Vagina (tissue), 2 donors: Measurements from ENCODE around the gene LIN9. TPM values are rescaled to one million over a fixed set of nuclear protein-coding genes. Genes with fewer than 3 reads are reported as not detected.
A peak's percentile ranks its signal among the peaks of the same experiment; 100 is the strongest.

Experiments used
- DNase-seq, 2 donors: peaks; one replicate each; pipeline ENCODE4 v3.0.0-alpha.2; 2017; ENCODE audit errors: extremely low spot score in 2 of 2
- H3K27ac ChIP-seq: fragments of 200-600 bp; sonication (generic); one replicate; pipeline ENCODE4 v1.5.1; 2019
- H3K27me3 ChIP-seq: fragments of 200-600 bp; sonication (generic); one replicate; pipeline ENCODE4 v1.5.1; 2019
- H3K36me3 ChIP-seq, 2 donors: fragments of 200-600 bp; sonication (generic); one replicate each; pipeline ENCODE4 v1.5.1; 2017 to 2019
- H3K4me1 ChIP-seq: fragments of 200-600 bp; sonication (generic); one replicate; pipeline ENCODE4 v1.5.1; 2019
- H3K4me3 ChIP-seq, 2 donors: fragments of 200-600 bp; sonication (generic); 1 replicate in 1 of 2; 2 replicates in 1 of 2; pipeline ENCODE4 v1.5.1; 2016 to 2019
- H3K9me3 ChIP-seq: fragments of 200-600 bp; sonication (generic); one replicate; pipeline ENCODE4 v1.5.1; 2019
- CTCF ChIP-seq, 3 experiments: fragments of 450-650 bp in 2 of 3; fragments of 200-600 bp in 1 of 3; sonication (generic) in 1 of 3; IDR thresholded peaks; one replicate each; pipeline ENCODE4 v1.5.1; 2017 to 2019; ENCODE audit warnings: antibody characterized with exemption in 3 of 3, mild to moderate bottlenecking in 2 of 3, moderate library complexity in 2 of 3
- POLR2A ChIP-seq, 2 donors: fragments of 450-650 bp; IDR thresholded peaks; one replicate each; pipeline ENCODE4 v1.6.1; 2017; ENCODE audit warnings: antibody characterized with exemption in 2 of 2, mild to moderate bottlenecking in 2 of 2, moderate library complexity in 2 of 2
- POLR2AphosphoS5 ChIP-seq, 2 donors: sonication (generic); formaldehyde crosslinking; IDR thresholded peaks; one replicate each; pipeline ENCODE4 v1.9.0; 2017; ENCODE audit warnings: antibody characterized with exemption in 2 of 2, mild to moderate bottlenecking in 2 of 2, low read depth in 1 of 2; ENCODE audit not compliant: insufficient read depth in 1 of 2
- intact Hi-C: fragments of 100-400 bp; cut with DNase I; formaldehyde crosslinking; loops from one replicate; pipeline ENCODE4 v1.15.1; 2023
- total RNA-seq: library from RNA; depleted of rRNA; stranded (reverse); fragments of >200 nt; gene quantifications from one replicate; pipeline ENCODE4 v1.2.3, GENCODE V29; 2016

The LIN9 gene
- total RNA-seq, 1 donor from 2014 or later, result 3.9 TPM

GRCh38 chr1:226308166-226308722 lies 720 bp downstream of the LIN9 start:
- no peaks in the 10 kb centered on the region for H3K27me3 ChIP-seq
- no peaks in the 10 kb centered on the region for H3K36me3 ChIP-seq
- DNase-seq, result peak in 1 of 2 donors; percentile 83
- peak overlapping the region; percentile 88 to 94 for H3K4me3 ChIP-seq
- no peaks in the 10 kb centered on the region for H3K9me3 ChIP-seq
- H3K27ac ChIP-seq, result peak overlapping the region; percentile 86
- intact Hi-C loops, result no loop called here
- TF ChIP-seq POLR2A (IDR thresholded peaks at IDR 0.05) (no peak), CTCF (IDR thresholded peaks at IDR 0.05) (no peak), POLR2AphosphoS5 (IDR thresholded peaks at IDR 0.05; ENCODE audit: insufficient read depth in 1 of 2, low read depth in 1 of 2) (no peak)
- H3K4me1 ChIP-seq, result peaks cover 28% of the 10 kb centered on the region

- Histone ChIP-seq H3K27ac (no peak overlapping the region), H3K27me3 (no peaks in the 10 kb centered on the region), H3K9me3 (no peaks in the 10 kb centered on the region), H3K4me1 (peaks cover 28% of the 10 kb centered on the region), H3K36me3 (no peaks in the 10 kb centered on the region), H3K4me3 (no peak overlapping the region)
- DNase-seq, result no peak
- intact Hi-C loops, result no loop called here
- TF ChIP-seq CTCF (IDR thresholded peaks at IDR 0.05) (no peak), POLR2AphosphoS5 (IDR thresholded peaks at IDR 0.05; ENCODE audit: insufficient read depth in 1 of 2, low read depth in 1 of 2) (no peak), POLR2A (IDR thresholded peaks at IDR 0.05) (no peak)
These were observed 2.5 kb downstream of the LIN9 start for GRCh38 chr1:226306425-226306824.

- Histone ChIP-seq H3K4me1 (peaks cover 22% of the 10 kb centered on the region), H3K9me3 (no peaks in the 10 kb centered on the region), H3K27me3 (no peaks in the 10 kb centered on the region), H3K27ac (no peak overlapping the region), H3K4me3 (no peak overlapping the region), H3K36me3 (peaks cover 0 to 4% of the 10 kb centered on the region in 2 donors)
- intact Hi-C loops, result no loop called here
- no peak for TF ChIP-seq POLR2AphosphoS5 (IDR thresholded peaks at IDR 0.05; ENCODE audit: insufficient read depth in 1 of 2, low read depth in 1 of 2)
- TF ChIP-seq POLR2A (IDR thresholded peaks at IDR 0.05), result no peak
- TF ChIP-seq CTCF (IDR thresholded peaks at IDR 0.05), result no peak
- no peak for DNase-seq
These were observed 3.8 kb downstream of the LIN9 start for GRCh38 chr1:226305184-226305583.

- Histone ChIP-seq H3K36me3 (peaks cover 0 to 5% of the 10 kb centered on the region in 2 donors), H3K4me1 (peaks cover 14% of the 10 kb centered on the region), H3K27me3 (no peaks in the 10 kb centered on the region), H3K9me3 (no peaks in the 10 kb centered on the region), H3K27ac (no peak overlapping the region), H3K4me3 (no peak overlapping the region)
- TF ChIP-seq POLR2A (IDR thresholded peaks at IDR 0.05), result no peak
- TF ChIP-seq CTCF (IDR thresholded peaks at IDR 0.05), result no peak
- no peak for TF ChIP-seq POLR2AphosphoS5 (IDR thresholded peaks at IDR 0.05; ENCODE audit: insufficient read depth in 1 of 2, low read depth in 1 of 2)
- DNase-seq, result no peak
- intact Hi-C loops, result no loop called here
These were observed 4.5 kb downstream of the LIN9 start for GRCh38 chr1:226304291-226304955.

GRCh38 chr1:226302731-226303130 lies 6.2 kb downstream of the LIN9 start:
- Histone ChIP-seq H3K4me1 (peaks cover 5% of the 10 kb centered on the region), H3K4me3 (no peak overlapping the region)

More at GRCh38 chr1:226302731-226303130, 6.2 kb downstream of the LIN9 start:
- DNase-seq, result no peak
- intact Hi-C loops, result no loop called here
- no peak for TF ChIP-seq POLR2A (IDR thresholded peaks at IDR 0.05)
- TF ChIP-seq POLR2AphosphoS5 (IDR thresholded peaks at IDR 0.05; ENCODE audit: insufficient read depth in 1 of 2, low read depth in 1 of 2), result no peak
- TF ChIP-seq CTCF (IDR thresholded peaks at IDR 0.05), result no peak
- no peaks in the 10 kb centered on the region for H3K27me3 ChIP-seq
- H3K27ac ChIP-seq, result no peak overlapping the region
- H3K36me3 ChIP-seq, result peaks cover 0 to 12% of the 10 kb centered on the region in 2 donors
- no peaks in the 10 kb centered on the region for H3K9me3 ChIP-seq
